Activated CD8-positive, alpha-beta memory T cell treated with anti-CD3 and anti-CD28 coated beads for 48 hours (primary cell): Measurements from ENCODE around the gene STRN.
"Not testable (repeated sequence)": the region's sequence is repeated elsewhere in the genome, so short reads cannot be mapped to it uniquely, and the experiment has no call there.

ENCODE experiments used
- DNase-seq, 3 experiments: peaks; one replicate each; pipeline ENCODE4 v3.0.0-alpha.2; 2020; ENCODE audit warnings: low read depth in 2 of 3, low spot score in 2 of 3

Gene STRN, protein sequence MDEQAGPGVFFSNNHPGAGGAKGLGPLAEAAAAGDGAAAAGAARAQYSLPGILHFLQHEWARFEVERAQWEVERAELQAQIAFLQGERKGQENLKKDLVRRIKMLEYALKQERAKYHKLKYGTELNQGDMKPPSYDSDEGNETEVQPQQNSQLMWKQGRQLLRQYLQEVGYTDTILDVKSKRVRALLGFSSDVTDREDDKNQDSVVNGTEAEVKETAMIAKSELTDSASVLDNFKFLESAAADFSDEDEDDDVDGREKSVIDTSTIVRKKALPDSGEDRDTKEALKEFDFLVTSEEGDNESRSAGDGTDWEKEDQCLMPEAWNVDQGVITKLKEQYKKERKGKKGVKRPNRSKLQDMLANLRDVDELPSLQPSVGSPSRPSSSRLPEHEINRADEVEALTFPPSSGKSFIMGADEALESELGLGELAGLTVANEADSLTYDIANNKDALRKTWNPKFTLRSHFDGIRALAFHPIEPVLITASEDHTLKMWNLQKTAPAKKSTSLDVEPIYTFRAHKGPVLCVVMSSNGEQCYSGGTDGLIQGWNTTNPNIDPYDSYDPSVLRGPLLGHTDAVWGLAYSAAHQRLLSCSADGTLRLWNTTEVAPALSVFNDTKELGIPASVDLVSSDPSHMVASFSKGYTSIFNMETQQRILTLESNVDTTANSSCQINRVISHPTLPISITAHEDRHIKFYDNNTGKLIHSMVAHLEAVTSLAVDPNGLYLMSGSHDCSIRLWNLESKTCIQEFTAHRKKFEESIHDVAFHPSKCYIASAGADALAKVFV

DNA sequence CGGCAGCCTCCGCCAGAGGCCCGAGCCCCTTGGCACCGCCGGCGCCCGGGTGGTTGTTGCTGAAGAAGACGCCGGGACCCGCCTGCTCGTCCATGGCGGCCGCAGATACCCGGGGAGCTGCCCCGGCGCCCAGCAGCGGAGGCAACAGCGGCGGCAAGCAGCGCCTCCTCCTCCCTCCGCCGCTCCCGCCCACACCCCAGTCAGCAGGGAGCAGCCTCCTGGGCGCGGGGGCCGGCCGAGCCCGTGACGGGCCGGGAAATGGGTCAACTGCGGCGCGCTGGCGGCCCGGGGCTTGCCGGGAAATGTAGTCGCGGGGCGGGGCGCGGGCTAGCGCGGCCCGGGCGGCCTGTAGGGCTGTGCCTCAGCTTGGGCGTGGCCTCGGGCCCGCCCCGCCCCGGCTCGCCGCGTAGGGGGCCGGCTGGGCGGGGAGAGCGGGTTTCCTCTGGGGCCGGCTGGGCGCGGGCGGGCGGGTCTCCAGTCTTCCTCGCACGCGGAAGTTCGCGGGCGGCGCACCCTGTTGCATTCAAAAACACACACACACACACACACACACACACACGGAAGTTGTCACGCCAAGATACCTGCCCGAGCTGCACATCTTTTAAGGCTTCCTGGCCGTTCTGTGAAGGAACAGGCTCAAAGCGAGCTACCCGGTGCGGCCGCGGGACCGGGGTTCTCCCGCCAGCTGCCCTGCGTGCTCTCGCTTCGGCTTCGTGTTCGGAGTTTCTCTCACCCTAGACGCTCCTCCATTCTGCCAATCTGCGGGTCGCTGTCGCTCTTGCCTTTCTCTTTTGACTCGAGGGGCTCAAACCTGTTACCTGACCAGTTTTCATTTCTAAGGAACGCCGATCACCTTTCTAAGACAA, at the start of gene STRN:
Gene STRN (minus strand): TSS at position 167 of the 866 bp plus-strand sequence. CDS start 73 bp downstream, at position 94.
- DNase-seq: peak; percentile 87 to 99 (median 93)

DNA sequence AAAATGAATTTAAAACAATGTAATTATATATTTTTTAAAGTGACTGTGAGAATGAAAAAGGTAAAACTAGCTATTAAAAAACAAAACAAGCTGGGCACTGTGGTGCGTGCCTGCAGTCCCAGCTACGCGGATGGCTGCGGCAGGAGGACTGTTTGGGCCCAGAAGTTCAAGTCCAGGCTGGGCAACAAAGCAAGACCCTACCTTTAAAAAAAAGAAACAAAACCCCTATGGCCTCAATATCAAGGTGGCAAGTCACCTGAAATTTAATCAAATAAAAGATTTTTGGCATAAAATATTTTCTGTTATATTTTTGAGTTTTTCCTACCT, 46.9 kb upstream of the STRN start:
- DNase-seq: no peak

DNA sequence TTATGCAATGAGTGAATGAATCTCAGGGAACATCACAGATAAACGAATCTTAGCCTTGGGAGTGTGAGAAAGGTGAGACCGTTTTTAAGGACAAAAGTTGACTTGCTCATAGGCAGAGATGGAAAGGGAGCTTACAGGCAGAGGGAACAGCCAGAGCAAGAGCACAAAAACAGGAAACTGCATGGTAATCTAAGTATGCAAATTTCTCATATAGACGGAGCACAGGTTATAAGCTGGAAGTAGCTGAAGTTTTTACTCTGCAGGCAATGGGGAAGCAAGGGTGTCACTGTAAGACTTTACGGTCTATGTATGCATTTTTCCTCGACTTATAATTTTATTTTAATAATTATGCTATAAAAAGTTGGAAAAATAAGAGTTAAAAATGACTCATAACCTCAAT, 44.8 kb upstream of the STRN start:
- no peak for DNase-seq

DNA sequence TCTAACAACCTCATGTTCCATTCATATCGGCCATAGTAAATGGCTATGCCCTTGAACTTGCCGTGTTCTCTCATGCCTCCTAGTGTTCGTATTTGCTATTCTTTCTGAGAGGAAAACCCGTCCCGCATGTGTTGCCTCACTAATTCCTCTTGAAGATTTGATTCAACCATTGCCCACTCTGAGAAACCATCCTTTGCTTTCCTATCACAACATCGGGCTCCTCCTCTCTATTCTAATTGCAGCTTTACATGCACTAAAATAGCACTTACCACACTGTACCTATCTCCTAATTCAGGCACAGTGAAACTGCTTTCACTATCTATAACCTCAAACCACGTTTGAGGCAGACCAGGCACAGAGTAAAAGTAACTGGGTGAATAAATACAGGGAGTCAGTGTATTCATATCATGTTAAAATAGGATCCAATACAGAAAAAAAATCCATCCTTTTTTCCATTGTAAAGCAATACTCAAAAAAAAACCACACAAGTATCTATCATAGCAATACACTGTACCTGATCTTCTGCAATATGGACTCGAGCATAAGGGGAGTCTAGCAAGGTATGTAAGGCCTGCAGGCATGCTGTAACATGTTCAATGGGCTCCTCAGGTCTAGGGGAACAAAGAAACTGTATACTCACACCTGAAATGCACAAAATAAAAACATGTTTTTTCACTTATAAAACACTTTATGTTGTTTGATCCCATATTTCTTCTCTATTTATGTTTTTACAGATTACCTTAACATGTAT, 39.0 kb upstream of the STRN start:
- DNase-seq: no peak

DNA sequence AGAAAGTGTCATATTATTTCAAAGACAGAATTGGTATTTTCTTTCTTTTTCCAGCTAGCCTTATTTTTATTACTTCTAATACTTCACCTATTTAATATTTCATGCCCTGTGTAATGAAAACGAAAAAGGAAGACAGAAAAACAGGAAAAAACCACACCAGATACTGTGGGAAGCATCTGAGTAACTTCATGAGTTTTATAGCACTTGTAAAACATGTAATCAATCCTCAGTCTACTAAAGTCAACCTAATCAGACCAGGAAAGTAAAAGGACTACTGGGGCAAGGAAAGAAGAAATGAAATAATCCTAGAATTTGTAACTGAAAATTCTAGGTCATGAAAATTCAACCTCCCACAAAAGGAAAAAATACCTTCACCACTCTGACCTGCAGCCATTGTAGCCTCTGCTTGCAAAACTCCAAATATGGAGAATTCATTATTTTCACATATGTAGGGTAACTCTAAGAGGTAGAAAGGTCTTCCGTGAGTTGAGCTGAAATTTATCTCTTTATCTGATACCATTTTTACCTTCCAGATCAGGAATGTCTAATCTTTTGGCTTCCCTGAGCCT, 34.7 kb upstream of the STRN start:
- DNase-seq: no peak

DNA sequence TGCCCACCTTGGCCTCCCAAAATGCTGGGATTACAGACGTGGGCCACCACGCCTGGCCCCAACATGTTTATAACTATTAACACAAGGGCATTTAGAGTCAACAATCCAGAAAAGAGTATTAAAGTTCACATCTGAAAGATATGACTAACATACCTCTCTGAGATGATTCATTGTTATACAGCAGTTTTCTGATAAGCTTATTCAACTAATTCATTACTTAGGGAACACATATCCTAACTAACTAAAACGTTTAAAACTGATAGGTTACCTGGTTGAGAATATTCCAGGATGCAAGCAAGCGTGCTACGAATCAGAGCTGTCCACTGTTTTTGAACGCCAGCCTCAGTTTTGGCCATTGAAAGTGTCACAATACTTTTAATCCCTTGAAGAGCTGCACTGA, 34.0 kb upstream of the STRN start:
- DNase-seq: no peak

DNA sequence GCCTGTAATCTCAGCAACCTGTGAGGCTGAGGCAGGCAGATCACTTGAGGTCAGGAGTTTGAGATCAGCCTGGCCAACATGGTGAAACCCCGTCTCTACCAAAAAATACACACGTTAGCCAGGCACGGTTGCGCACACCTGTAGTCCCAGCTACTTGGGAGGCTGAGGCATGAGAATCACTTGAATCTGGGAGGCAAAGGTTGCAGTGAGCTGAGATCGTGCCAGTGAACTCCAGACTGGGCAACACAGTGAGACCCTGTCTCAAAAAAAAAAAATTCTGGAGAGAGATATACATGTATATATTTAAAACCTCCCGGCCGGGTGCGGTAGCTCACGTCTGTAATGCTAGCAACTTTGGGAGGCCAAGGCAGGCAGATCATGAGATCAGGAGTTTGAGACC, 33.1 kb upstream of the STRN start:
- not testable (repeated sequence) for DNase-seq

DNA sequence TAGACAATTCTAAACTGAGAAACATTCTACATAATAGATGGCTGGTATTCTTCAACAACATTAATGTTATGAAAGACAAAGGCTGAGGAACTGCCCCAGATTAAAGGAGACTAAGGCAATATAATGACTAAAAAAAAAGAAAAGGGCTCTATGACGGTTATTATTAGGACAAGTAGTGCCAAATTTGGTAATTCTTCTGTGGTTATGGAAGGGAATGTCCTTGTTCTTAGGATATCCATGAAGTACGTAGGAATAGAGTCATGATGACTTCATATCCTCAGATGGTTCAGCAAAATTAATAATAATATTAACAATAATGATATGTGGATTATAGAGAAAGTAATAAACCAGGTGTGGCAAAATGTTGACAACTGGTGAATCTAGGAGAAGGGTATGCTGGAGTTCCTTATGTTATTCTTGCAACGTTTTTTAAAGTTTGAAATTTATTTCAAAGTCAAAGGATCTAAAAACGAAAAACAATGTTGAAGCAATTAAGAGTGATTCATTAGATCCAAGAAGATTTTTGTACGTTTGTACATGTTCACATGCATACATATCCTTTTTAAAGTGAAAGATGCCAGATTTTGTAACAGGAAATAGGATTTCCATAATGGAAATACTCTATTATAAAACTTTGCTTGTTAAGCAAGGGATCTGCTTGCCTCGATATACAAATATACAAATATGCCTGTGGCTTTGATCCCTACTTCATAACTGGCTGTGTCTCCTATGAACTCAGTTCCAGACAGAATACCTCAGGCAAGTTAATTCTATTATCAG, 27.7 kb upstream of the STRN start:
- no peak for DNase-seq

DNA sequence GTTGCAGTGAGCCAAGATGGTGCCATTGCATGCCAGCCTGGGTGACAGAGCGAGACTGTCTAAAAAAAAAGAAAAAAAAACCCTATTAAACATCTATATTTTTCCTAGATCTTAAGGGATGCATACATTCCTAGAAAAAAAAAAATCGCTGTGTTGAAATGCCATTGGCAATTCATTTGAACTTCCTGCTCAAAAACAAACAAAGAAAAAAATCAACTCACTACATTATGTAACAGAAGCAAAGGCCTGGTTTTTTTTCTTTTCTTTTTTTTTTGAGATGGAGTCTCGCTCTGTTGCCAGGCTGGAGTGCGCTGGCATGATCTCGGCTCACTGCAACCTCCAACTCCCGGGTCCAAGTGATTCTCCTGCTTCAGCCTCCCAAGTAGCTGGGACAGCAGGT, 21.7 kb upstream of the STRN start:
- DNase-seq: no peak

DNA sequence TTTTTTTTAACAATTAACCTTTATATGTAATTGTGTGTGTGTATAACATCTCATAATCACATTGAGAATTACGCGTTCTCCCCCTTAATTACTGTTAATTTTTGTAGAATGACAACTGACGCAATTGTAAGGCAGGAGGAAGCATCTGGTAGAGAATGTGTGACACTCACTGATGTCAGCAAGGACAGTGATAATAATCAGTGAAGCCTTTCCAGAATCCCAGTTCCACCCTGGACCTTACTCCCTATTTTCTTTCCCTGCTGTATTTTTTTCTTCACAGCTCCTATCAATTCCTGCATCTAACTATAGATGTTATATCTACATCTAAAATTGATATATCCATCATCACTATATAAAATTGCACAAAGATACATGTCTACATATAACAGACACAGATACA, 16.1 kb upstream of the STRN start:
- DNase-seq: no peak

DNA sequence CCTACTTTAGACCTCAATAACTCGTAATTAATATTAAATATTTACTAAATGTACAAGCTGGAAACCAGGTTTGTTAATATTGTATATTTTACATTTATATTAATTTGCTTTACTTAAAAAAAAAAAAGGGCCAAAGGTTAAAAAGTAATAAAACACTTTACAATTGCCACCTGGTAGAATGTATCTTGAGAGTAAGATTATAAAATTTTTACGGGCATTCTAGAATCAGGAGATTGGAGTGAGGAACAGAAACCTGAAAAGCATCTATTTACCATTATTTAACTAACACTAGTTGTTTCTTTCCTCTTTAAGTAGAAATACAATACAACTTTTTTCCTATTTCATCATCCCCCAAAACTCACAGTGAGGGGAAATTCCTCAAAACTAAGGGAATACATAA, 15.6 kb upstream of the STRN start:
- DNase-seq: no peak

DNA sequence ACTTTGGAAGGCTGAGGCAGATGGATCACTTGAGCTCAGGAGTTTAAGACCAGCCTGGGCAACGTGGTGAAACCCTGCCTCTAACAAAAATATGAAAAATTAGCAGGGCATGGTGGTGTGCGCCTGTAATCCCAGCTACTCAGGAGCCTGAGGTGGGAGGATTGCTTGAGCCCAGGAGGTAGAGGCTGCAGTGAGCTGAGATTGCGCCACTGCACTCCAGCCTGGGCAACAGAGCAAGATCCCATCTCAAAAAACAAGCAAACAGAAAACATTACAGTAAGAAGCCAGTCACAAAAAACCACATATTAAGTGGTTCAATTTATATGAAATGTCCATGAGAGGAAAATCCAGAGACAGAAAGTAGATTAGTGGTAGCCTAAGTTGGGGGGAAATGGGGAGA, 12.7 kb upstream of the STRN start:
- not testable (repeated sequence) for DNase-seq

DNA sequence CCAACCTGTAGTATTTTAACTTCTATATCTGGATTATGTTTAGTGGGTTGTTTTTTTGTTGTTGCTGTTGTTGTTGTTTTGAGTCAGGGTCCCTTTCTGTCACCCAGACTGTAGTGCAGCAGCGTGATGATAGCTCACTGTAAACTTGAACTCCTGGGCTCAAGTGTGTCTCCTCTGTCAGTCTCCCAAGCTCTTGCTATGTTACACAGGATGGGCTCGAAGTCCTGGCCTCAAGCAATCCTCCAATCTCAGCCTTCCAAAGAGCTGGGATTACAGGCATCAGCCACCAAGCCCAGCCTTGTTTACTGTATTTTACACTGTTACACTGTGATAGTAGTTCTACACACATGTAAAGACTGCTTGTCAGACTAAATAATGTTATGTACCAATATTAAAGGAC, 9.7 kb upstream of the STRN start:
- no peak for DNase-seq

DNA sequence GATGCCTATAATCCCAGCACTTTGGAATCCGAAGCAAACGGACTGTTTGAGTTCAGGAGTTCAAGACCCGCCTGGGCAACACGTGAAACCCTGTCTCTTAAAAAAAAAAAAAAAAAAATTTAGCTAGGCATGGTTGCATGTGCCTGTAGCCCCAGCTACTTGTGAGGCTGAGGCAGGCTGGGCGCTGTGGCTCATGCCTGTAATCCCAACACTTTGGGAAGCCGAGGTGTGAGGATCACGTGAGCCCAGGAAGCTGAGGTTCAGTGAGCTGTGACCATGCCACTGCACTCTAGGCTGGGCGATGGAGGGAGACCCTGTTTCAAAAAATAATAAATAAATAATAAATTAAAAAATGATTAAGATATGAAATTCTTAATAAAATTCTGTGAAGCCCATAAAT, 9.0 kb upstream of the STRN start:
- no peak for DNase-seq

DNA sequence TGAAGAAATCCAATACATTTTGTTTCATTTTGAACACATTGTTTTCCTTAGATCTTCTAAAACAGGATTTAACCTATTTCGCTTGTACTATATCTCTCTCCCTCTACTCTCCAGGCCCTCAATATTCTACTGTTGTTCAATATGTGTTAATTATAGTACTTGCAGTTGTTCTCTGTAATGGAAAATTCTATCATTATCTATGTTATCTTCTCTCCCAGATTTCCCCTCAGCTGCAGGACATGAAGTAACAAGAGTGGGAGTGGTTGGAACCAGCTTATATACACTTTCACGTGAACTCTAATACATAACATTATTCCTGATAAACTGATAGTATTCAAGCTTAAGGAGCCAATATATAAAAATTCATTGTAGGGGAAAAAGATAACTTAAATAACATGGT, 7.0 kb upstream of the STRN start:
- DNase-seq: no peak

DNA sequence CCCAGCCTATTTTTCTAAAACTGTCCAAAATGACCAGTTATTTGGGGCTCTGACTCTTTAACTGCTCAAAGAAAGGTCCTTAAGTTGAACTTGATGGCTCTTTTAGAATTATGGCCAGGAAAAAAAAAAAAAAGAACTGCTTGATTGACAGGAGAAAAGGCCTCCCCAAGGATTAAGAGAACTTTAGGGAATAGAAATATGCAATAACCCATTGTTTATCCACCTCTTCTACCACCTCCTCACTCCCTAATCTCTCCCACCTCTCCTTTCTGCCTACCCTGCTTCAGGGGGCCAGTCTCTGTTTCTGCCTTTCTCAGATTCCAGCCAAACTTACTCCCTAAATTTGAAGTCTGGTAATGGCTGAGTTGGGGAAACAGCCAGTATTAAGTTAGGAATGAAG, 5.7 kb upstream of the STRN start:
- DNase-seq: no peak

DNA sequence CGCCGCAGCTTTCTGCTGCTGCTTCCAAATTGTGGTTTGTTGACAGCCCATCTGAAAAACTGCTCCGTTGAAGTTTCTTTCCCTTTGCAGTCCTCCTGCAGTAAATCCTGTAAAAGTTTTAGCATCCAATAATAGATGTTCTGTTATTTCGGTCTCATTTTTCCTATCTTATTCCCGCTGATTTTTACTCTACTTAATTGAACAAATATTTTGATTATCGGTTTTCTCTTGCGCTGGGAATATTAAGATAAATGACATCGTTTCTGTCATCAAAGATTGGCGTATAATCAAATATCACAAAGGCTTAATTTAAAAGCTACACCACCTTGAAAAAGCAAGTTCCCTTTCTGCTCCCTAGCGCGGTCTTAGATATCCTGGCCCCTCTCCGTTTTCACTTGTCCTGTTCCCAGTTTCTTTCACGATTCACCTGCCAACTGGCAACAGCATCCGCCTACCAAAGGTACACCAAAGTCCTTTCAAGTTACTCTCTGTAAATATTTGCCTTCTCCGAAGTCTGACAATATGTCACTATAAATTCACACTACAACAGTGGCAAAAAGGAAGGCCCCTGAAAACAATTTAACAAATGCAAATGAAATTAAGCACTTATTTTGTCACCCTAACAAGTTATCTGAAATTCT, 1.0 kb upstream of the STRN start:
- no peak for DNase-seq

DNA sequence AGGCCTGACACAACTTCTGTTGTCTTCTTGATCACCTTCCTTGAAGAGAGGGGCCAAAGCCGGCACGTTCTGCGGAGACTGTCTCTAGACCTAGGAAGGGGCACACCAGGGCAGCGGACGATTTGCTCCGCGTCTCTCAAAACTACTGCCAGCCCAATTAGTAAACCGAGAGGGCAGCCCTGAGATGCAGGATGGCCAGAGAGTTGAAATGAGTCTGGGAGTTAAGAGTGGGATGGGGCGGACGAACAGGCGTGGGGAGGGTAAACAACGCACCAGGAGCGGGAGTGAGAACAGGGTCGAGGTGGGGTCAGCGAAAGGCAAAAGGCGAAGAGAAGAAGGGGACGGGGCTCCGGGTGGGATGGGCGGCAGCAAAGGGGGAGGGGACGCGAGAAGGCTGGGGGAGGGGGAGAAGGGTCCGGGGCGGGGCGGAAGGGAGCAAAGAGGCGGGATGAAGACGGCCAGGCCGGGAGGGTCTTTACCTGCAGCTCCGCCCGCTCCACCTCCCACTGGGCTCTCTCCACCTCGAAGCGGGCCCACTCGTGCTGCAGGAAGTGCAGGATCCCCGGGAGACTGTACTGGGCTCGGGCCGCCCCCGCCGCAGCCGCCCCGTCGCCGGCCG, 476 bp downstream of the STRN start:
- DNase-seq: peak; percentile 4 to 17 (median 9)

DNA sequence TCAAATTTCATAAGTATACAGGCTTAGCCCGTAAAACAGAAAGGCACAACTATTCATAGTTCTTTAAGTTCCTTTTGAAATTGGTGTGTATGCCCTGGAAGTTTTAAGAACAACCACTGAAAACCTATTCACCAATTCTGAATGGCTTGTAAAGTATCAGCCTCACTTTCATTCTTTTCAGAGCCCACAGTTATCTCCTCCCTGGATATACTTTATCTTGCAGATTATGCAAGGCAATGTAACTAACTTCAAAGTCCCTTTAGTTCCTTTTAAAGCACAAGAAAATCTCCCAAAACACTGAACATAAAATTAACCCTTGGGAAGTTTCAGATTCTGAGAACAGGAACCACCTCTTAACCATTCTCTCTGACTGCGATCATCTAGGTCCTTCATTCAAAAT, 1.1 kb downstream of the STRN start:
- no peak for DNase-seq
